HG03432 (cell line): ENCODE measurements around the gene CD207.
"Not testable (repeated sequence)": the region's sequence is repeated elsewhere in the genome, so short reads cannot be mapped to it uniquely, and the experiment has no call there.

Experiments
- ATAC-seq: cut with Tn5 transposase; IDR thresholded peaks from one replicate; pipeline ENCODE4 v1.9.1; 2021; ENCODE audit warnings: mild to moderate bottlenecking, moderate library complexity; ENCODE audit not compliant: unreplicated experiment

Gene CD207

GRCh38 chr2:70829916-70830315 is 5.7 kb downstream of the CD207 start:
- ATAC-seq, result no peak

DNA sequence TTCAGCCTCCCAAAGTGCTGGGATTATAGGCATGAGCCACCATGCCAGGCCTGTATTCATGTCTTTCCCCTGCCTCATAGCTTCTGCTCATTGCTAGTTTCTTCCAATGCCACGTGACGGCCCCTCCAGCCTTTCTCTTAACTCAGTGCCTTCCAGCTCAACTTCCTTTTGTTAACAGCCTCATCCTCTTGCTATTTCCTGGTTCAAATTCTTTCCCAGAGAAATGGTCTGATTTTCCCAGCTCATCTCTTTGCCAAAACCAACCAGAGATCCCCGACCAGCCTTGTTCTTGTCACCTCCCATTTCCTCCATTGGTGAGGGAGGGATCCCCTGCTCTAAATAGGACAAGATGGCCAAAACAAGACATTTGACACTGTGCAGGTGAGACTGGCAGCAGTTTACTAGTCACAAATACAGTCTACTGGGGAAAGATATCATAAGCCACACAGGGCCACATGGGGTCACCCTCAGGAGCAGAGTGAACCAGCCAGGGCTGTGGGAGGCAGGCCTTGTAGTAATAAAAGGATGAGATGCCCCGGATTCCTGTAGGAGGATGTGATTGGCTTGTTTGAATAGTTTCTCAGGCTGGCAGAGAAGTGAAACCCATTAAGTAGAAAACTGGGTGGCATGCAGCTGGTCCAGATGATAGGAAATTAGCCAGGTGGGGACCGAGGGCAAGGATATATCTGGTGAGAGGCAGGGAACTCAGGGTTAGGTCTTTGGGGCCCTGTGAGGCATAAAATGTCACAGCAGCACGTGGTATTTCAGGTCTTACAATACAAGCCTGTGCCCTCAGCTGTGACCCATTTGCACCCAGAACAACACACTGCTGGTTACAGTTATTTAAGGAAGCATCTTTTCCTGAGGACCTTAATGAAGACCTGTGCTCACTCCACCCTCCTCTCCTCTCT is 6.4 kb downstream of the CD207 start:
- no peak for ATAC-seq

- no peak for ATAC-seq
These were observed 7.5 kb downstream of the CD207 start for GRCh38 chr2:70828115-70828514.

GRCh38 chr2:70827388-70827787 is 8.2 kb downstream of the CD207 start:
- no peak for ATAC-seq

- ATAC-seq, result no peak
These were observed 8.8 kb downstream of the CD207 start for GRCh38 chr2:70826696-70827350.

- no peak for ATAC-seq
These were observed 12.4 kb downstream of the CD207 start for GRCh38 chr2:70823249-70823648.

- ATAC-seq, result no peak
These were observed 12.8 kb downstream of the CD207 start for GRCh38 chr2:70822843-70823242.

DNA sequence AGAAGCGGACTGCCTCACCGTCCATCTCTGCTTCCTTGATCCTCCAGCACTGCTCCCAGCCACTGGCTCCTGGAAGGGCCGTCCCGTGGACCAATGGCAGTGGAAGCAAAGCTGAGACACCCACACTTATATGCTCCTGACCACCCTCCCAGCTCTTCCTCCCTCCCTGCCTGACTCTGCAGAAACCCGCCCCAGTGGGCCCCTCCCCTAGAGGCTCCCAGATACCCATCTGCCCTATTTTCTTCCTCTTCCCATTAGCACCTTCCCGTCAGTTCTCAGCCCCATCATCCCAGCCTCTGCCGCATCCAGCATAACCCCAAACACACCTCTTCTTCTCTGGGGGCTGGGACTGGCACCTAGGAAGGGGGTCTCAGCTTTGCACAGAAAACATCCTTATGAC is 15.1 kb downstream of the CD207 start, which contains the start of gene CLEC4F:
Gene CLEC4F (minus strand): TSS at position 101 of the 400 bp plus-strand sequence. CDS start 76 bp downstream, at position 25.
- no peak for ATAC-seq

GRCh38 chr2:70817284-70817954 is 18.2 kb downstream of the CD207 start:
- ATAC-seq, result no peak

DNA sequence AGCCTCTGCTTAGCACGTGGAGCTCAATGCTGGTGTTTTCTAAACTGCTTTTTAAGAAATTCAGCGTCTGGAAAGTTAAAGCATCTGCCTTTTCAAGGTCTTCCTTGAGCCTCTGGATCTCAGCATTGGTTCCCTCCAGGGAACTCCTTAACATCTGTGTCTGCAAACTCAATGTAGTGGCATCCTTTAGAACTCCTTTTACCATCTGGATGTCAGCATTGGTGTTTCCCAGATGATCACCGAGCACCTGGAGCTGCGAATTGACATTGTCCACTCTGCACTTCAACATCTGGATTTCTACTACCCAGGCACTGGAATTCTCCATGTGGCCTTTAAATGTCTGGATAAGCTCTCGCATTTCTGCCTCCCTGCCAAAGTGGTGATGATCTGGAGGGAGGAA is 18.9 kb downstream of the CD207 start:
- ATAC-seq, result no peak

- ATAC-seq, result no peak
These were observed 26.3 kb downstream of the CD207 start for GRCh38 chr2:70808983-70809958.

DNA sequence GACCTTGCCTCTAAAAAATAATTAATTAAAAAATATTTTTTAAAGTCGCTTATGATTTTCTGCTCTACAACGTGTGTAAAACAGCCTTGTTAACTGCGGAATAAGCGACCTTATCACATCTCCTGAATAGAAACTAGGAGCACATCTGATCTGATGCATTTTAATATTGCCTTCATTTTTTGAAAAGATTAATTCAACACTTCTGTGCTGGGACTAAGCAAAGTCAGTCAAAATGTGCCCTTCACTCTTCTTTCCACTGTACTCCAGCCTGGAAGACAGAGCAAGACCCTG is 27.8 kb downstream of the CD207 start:
- no peak for ATAC-seq

DNA sequence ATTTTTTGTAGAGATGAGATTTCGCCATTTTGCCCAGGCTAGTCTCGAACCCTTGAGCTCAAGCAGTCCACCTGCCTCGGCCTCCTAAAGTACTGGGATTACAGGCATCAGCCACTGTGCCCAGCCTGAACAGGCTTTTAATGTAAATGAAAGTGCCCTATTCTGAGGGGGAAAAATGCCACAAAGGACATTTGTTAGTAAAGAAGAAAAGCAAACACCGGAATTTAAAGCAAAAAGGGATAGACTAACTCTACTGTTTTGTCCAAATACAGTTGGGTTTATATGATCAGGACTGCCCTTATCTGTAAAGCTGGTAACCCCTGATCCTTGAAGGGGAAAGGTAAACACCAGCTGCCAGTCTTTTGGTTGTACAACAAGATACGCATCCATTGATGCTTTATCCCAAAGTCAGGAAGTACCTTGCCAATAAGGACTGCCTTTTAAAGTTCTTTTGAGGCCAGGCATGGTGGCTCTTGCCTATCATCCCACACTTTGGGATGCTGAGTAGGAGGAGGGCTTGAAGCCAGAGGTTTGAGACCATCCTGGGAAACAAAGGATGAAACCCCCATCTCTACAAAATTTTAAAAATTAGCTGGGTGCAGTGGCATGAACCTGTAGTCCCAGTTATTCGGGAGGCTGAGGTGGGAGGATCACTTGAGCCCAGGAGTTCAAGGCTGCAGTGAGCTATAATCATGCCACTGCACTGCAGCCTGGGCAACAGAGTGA is 28.4 kb downstream of the CD207 start:
- no peak for ATAC-seq

- ATAC-seq, result no peak
These were observed 29.0 kb downstream of the CD207 start for GRCh38 chr2:70806620-70807019.

- no peak for ATAC-seq
These were observed 29.6 kb downstream of the CD207 start for GRCh38 chr2:70806013-70806412.

DNA sequence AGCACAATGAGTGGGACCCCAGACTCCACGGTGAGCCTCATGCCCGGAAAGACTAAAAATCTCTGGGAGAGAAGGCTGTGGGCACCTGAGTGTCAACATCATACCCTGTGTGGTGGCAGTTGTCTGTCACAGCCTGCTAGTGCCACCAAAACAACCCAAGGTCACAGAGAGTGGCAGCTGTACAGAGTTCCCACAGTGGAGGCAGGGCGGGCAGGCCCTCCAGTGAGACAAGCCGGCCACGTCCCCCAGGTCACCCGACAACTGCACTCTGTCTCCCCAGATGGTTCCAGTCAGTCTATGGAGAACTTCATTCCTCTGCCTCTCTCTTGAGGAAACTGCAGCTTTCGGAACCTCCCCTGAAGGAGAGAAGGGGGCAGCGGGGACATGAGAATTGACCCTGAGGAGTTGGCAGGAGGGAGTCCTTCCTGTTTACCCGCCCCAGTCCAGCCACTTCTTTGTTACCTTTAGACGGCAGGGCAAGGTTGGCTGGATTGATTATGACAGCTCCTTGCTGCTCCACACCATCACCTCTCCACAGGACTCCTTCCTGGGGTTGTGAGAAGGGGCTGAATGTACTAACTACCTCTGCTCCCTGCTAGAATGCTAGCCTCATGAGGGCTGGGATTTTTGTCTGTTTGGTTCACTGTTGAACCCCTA is 33.9 kb downstream of the CD207 start:
- ATAC-seq, result no peak

DNA sequence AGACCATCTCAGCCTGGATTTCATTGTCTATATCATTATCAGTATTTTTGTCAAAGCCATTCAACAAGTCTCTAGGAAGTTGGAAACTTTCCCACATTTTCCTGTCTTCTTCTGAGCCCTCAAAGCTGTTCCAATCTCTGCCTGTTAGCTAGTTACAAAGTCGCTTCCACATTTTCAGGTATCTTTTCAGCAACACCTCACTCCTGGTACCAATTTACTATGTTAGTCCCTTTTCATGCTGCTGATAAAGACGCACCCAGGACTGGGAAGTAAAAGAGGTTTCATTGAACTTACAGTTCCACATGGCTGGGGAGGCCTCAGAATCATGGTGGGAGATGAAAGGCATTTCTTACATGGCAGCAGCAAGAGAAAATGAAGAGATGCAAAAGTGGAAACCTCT is 35.9 kb downstream of the CD207 start:
- no peak for ATAC-seq

- not testable (repeated sequence) for ATAC-seq
These were observed 37.6 kb downstream of the CD207 start for GRCh38 chr2:70797996-70798395.

- no peak for ATAC-seq
These were observed 38.1 kb downstream of the CD207 start for GRCh38 chr2:70797506-70797905.
